Endothelial cell of umbilical vein (primary cell): Measurements from ENCODE around the gene ZFYVE28. TPM values are rescaled to one million over a fixed set of nuclear protein-coding genes. Genes with fewer than 3 reads are reported as not detected.

Experiments
- BruUV-seq: library from RNA; stranded (reverse); fragments of 400-500 nt; replicated peaks from 2 replicates; lab custom pipeline; 2021; lab: Mats Ljungman, UMichigan
- CTCF ChIA-PET: fragments of 300-600, 350-600 bp; sonication (Branson Sonifier 250); formaldehyde crosslinking; loops from one replicate; lab custom pipeline; 2021; ENCODE audit warnings: antibody characterized with exemption, inconsistent platforms; lab: Charles Lee
- POLR2A ChIA-PET: fragments of 300-600, 350-600 bp; sonication (Branson Sonifier 250); formaldehyde crosslinking; loops from one replicate; lab custom pipeline; 2021; ENCODE audit warnings: antibody characterized with exemption, inconsistent platforms; lab: Charles Lee
- DNase-seq: peaks from one replicate; pipeline ENCODE4 v3.0.0-alpha.2; 2011; ENCODE audit warnings: low read depth, low spot score
- FAIRE-seq: peaks from 2 replicates; lab custom pipeline; 2011; peaks lifted over from hg19 to GRCh38; lab: Jason Lieb, UNC
- H2AFZ ChIP-seq: 2 replicates; pipeline ENCODE4 v1.6.0; 2012; ENCODE audit warnings: low read depth, low read length, control low read depth, inconsistent platforms
- H3K27ac ChIP-seq: 2 replicates; pipeline ENCODE4 v1.5.1; 2011; ENCODE audit warnings: low read depth, mild to moderate bottlenecking, control low read depth, low read length, moderate library complexity; ENCODE audit not compliant: insufficient read depth
- H3K27me3 ChIP-seq, 2 experiments: 2 replicates each; pipeline versions ENCODE4 v1.6.0 to v1.6.1; 2011; ENCODE audit warnings: low read length in 2 of 2, mixed read lengths in 1 of 2; ENCODE audit not compliant: control insufficient read depth in 2 of 2, insufficient read depth in 2 of 2
- H3K36me3 ChIP-seq, 2 experiments: 2 replicates in 1 of 2; 3 replicates in 1 of 2; pipeline ENCODE4 v1.5.1; 2011; ENCODE audit warnings: low read length in 2 of 2, mild to moderate bottlenecking in 1 of 2, moderate library complexity in 1 of 2; ENCODE audit not compliant: control insufficient read depth in 2 of 2, insufficient read depth in 2 of 2; ENCODE audit errors: extremely low read depth in 1 of 2
- H3K4me1 ChIP-seq: 3 replicates; pipeline ENCODE4 v1.5.1; 2011; ENCODE audit warnings: mild to moderate bottlenecking, low read length; ENCODE audit not compliant: control insufficient read depth, insufficient read depth; ENCODE audit errors: extremely low read depth
- H3K4me2 ChIP-seq: 2 replicates; pipeline ENCODE4 v1.6.1; 2011; ENCODE audit warnings: low read length, control low read depth, mixed read lengths; ENCODE audit not compliant: insufficient read depth
- H3K4me3 ChIP-seq, 3 experiments: fragments of 200-600 bp in 1 of 3; sonication (generic), shearing (Covaris generic) in 1 of 3; replicated peaks in 1 of 3; 2 replicates each; pipeline ENCODE4 v1.5.1; 2011 to 2016; ENCODE audit warnings: control low read depth in 3 of 3, low read length in 3 of 3, mild to moderate bottlenecking in 2 of 3, inconsistent platforms in 1 of 3, low read depth in 1 of 3, moderate library complexity in 1 of 3; ENCODE audit not compliant: insufficient read depth in 1 of 3
- H3K79me2 ChIP-seq: 2 replicates; pipeline ENCODE4 v1.6.0; 2012; ENCODE audit warnings: low read length, inconsistent platforms; ENCODE audit not compliant: control insufficient read depth, insufficient read depth
- H3K9ac ChIP-seq: replicated peaks from 2 replicates; pipeline ENCODE3; 2011; ENCODE audit warnings: low read length, control low read depth; ENCODE audit not compliant: insufficient read depth; ENCODE audit errors: extremely low read depth
- H3K9me1 ChIP-seq: replicated peaks from 3 replicates; pipeline ENCODE4 v1.6.0; 2011; ENCODE audit warnings: mild to moderate bottlenecking, low read length; ENCODE audit not compliant: control insufficient read depth, insufficient read depth; ENCODE audit errors: extremely low read depth
- H3K9me3 ChIP-seq: replicated peaks from 2 replicates; pipeline ENCODE4 v1.5.1; 2012; ENCODE audit warnings: low read length, inconsistent platforms; ENCODE audit not compliant: control insufficient read depth, insufficient read depth
- H4K20me1 ChIP-seq: replicated peaks from 2 replicates; pipeline ENCODE3; 2011; ENCODE audit warnings: mild to moderate bottlenecking, low read length; ENCODE audit not compliant: control insufficient read depth, insufficient read depth; ENCODE audit errors: extremely low read depth
- EZH2 ChIP-seq: IDR thresholded peaks from 2 replicates; pipeline ENCODE4 v1.6.1; 2012; ENCODE audit warnings: borderline replicate concordance, low read depth, mild to moderate bottlenecking, moderate library complexity, low read length, inconsistent platforms; ENCODE audit not compliant: severe bottlenecking
- FOS ChIP-seq: IDR thresholded peaks from 2 replicates; pipeline ENCODE4 v1.6.1; 2011; ENCODE audit warnings: mild to moderate bottlenecking, low read length, moderate library complexity, borderline replicate concordance; ENCODE audit not compliant: insufficient read depth
- GATA2 ChIP-seq: IDR thresholded peaks from 2 replicates; pipeline ENCODE4 v1.7.0; 2011; ENCODE audit warnings: low read depth, mild to moderate bottlenecking, moderate library complexity, mixed read lengths, low read length; ENCODE audit not compliant: insufficient read length, insufficient read depth
- JUN ChIP-seq: IDR thresholded peaks from 2 replicates; pipeline ENCODE4 v1.6.1; 2011; ENCODE audit warnings: borderline replicate concordance, low read depth; ENCODE audit not compliant: insufficient read length, insufficient read depth
- MYC ChIP-seq: IDR thresholded peaks from one replicate; pipeline ENCODE4 v1.6.1; 2011; ENCODE audit warnings: mild to moderate bottlenecking, low read depth, low read length
- POLR2A ChIP-seq: IDR thresholded peaks from 2 replicates; pipeline ENCODE4 v1.6.1; 2012; ENCODE audit warnings: low read depth, mild to moderate bottlenecking, control low read depth, low read length
- POLR2AphosphoS5 ChIP-seq: IDR thresholded peaks from 2 replicates; pipeline ENCODE4 v1.6.1; 2012; ENCODE audit warnings: low read depth, mild to moderate bottlenecking, control low read depth, low read length, moderate library complexity; ENCODE audit not compliant: insufficient read depth
- dilution Hi-C: fragments of 300-500 bp; cut with MboI; formaldehyde crosslinking; loops from one replicate; pipeline ENCODE4 v1.15.0; 2019; ENCODE audit warnings: low sequenced_read_pairs; ENCODE audit not compliant: extremely low pct_ligation_motif_present
- intact Hi-C: fragments of 100-400 bp; cut with micrococcal nuclease; formaldehyde crosslinking; loops from one replicate; pipeline ENCODE4 v1.10.0; 2022
- polyA plus RNA-seq, 4 experiments: library from polyadenylated mRNA; depleted of rRNA in 3 of 4; stranded (reverse) in 3 of 4; unstranded in 1 of 4; fragments of >200 nt; gene quantifications; 2 replicates each; pipeline versions ENCODE4 v1.2.1 to v1.2.3, GENCODE V29; 2011 to 2012; ENCODE audit warnings: missing spikeins in 1 of 4
- total RNA-seq: library from RNA; stranded (reverse); gene quantifications from 2 replicates; pipeline ENCODE4 v1.2.3, GENCODE V29; 2021
- TF ChIP-seq, protein P1 (sequence below), 2 donors: IDR thresholded peaks; 1 replicate in 1 of 2; 2 replicates in 1 of 2; pipeline ENCODE4 v1.5.1; 2011; ENCODE audit warnings: low read length in 2 of 2, mild to moderate bottlenecking in 2 of 2, moderate library complexity in 2 of 2, control low read depth in 1 of 2, inconsistent platforms in 1 of 2, low read depth in 1 of 2; ENCODE audit not compliant: insufficient read depth in 1 of 2; ENCODE audit errors: extremely low read depth in 1 of 2
- TF ChIP-seq, protein P2 (sequence below): IDR thresholded peaks from 2 replicates; pipeline ENCODE4 v1.6.1; 2011; ENCODE audit not compliant: insufficient read depth, insufficient read length

ZFYVE28 gene
- total and polyA plus RNA-seq, 2 donors (not counting 3 experiments of a cell fraction or from before 2014, with no cell fraction given), result 5.8 to 7.1 TPM

DNA sequence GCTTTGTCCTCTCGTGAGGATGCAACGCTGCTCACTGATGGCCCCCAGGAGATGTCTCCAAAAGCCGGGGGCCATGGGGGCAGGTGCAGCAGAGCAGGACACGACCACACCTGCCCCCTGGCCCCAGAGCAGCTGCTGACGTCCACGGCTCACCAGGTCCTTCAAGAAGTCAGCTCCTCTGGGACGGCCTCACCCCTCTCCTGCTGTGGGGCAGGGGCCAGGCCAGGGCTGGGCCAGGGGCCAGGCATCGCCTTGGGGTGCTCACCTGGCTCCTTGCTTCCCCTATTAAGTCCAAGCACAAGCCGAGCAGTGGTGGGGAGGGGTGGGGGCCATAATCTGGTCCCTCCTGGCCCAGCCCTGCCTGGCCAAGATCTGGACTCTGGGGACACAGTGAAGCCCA lies 128.0 kb downstream of the ZFYVE28 start:
- Histone ChIP-seq H3K9me1 (no peaks in the 10 kb centered on the region), H3K9me3 (no peaks in the 10 kb centered on the region), H3K36me3 (no peaks in the 10 kb centered on the region), H3K27ac (no peak overlapping the region), H3K79me2 (no peaks in the 10 kb centered on the region), H3K4me2 (no peak overlapping the region), H3K9ac (no peak overlapping the region), H3K27me3 (no peaks in the 10 kb centered on the region), H2AFZ (no peak overlapping the region), H3K4me1 (peaks cover 5% of the 10 kb centered on the region), H4K20me1 (no peaks in the 10 kb centered on the region), H3K4me3 (no peak overlapping the region)
- BruUV-seq, result no TSS peak
- dilution Hi-C loops, result no loop called here
- DNase-seq (no peak), FAIRE-seq (no peak)
- TF ChIP-seq, protein P1, sequence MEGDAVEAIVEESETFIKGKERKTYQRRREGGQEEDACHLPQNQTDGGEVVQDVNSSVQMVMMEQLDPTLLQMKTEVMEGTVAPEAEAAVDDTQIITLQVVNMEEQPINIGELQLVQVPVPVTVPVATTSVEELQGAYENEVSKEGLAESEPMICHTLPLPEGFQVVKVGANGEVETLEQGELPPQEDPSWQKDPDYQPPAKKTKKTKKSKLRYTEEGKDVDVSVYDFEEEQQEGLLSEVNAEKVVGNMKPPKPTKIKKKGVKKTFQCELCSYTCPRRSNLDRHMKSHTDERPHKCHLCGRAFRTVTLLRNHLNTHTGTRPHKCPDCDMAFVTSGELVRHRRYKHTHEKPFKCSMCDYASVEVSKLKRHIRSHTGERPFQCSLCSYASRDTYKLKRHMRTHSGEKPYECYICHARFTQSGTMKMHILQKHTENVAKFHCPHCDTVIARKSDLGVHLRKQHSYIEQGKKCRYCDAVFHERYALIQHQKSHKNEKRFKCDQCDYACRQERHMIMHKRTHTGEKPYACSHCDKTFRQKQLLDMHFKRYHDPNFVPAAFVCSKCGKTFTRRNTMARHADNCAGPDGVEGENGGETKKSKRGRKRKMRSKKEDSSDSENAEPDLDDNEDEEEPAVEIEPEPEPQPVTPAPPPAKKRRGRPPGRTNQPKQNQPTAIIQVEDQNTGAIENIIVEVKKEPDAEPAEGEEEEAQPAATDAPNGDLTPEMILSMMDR (IDR thresholded peaks at IDR 0.05; ENCODE audit: extremely low read depth in 1 of 2, insufficient read depth in 1 of 2, low read depth in 1 of 2, low read length in 2 of 2), result no peak
- TF ChIP-seq EZH2, result no peak
- TF ChIP-seq POLR2AphosphoS5, result no peak
- no peak for TF ChIP-seq FOS
- TF ChIP-seq GATA2, result no peak
- TF ChIP-seq POLR2A, result no peak
- TF ChIP-seq JUN, result no peak
- TF ChIP-seq MYC, result no peak
- TF ChIP-seq, protein P2, sequence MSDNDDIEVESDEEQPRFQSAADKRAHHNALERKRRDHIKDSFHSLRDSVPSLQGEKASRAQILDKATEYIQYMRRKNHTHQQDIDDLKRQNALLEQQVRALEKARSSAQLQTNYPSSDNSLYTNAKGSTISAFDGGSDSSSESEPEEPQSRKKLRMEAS, result no peak
- intact Hi-C loops, result no loop called here
- ChIA-PET CTCF (interaction anchor here (0.8 kb wide), 1 partner anchor 48 kb away, joined by 3 read pairs; no protein-coding TSS in a partner anchor), POLR2A (no interaction called here)
